CD14-positive monocyte (primary cell): ENCODE measurements around the gene SMCO3. TPM values are rescaled to one million over a fixed set of nuclear protein-coding genes. Genes with fewer than 3 reads are reported as not detected.
A peak's percentile ranks its signal among the peaks of the same experiment; 100 is the strongest.

Experiments used
- DNase-seq, 3 donors: peaks; one replicate each; pipeline ENCODE4 v3.0.0-alpha.2; 2011 to 2022
- H2AFZ ChIP-seq: 2 replicates; pipeline ENCODE4 v1.6.0; 2012; ENCODE audit warnings: mild to moderate bottlenecking, low read depth, low read length, inconsistent platforms; ENCODE audit not compliant: insufficient read depth, poor library complexity, severe bottlenecking
- H3K27ac ChIP-seq, 2 donors: 1 replicate in 1 of 2; 2 replicates in 1 of 2; pipeline ENCODE4 v1.5.1; 2012 to 2013; ENCODE audit warnings: low read length in 2 of 2, control low read depth in 1 of 2, inconsistent platforms in 1 of 2, low read depth in 1 of 2, mild to moderate bottlenecking in 1 of 2
- H3K27me3 ChIP-seq, 2 donors: one replicate each; pipeline versions ENCODE4 v1.6.0 to v1.6.1; 2011 to 2013; ENCODE audit warnings: low read length in 2 of 2; ENCODE audit not compliant: control insufficient read depth in 2 of 2, insufficient read depth in 2 of 2
- H3K36me3 ChIP-seq, 2 donors: replicated peaks in 1 of 2; 1 replicate in 1 of 2; 2 replicates in 1 of 2; pipeline versions ENCODE4 v1.5.1 to v1.6.1; 2012 to 2013; ENCODE audit warnings: low read length in 2 of 2, control low read depth in 1 of 2, inconsistent platforms in 1 of 2, mild to moderate bottlenecking in 1 of 2; ENCODE audit not compliant: insufficient read depth in 2 of 2, control insufficient read depth in 1 of 2
- H3K4me1 ChIP-seq, 2 donors: 1 replicate in 1 of 2; 2 replicates in 1 of 2; pipeline versions ENCODE4 v1.5.1 to v1.6.1; 2012 to 2013; ENCODE audit warnings: low read length in 2 of 2, control low read depth in 1 of 2, inconsistent platforms in 1 of 2, mild to moderate bottlenecking in 1 of 2, moderate library complexity in 1 of 2; ENCODE audit not compliant: insufficient read depth in 2 of 2, control insufficient read depth in 1 of 2
- H3K4me2 ChIP-seq: replicated peaks from 2 replicates; pipeline ENCODE3; 2012; ENCODE audit warnings: low read length, moderate library complexity, mild to moderate bottlenecking; ENCODE audit not compliant: poor library complexity, severe bottlenecking; ENCODE audit errors: extremely low read depth
- H3K4me3 ChIP-seq, 3 experiments: fragments of 200-600 bp in 1 of 3; sonication (generic) in 1 of 3; replicated peaks in 1 of 3; 1 replicate in 2 of 3; 2 replicates in 1 of 3; pipeline ENCODE4 v1.5.1; 2011 to 2013; ENCODE audit warnings: low read length in 3 of 3, mild to moderate bottlenecking in 3 of 3, control low read depth in 2 of 3, low read depth in 2 of 3, inconsistent platforms in 1 of 3, moderate library complexity in 1 of 3
- H3K79me2 ChIP-seq: 2 replicates; pipeline ENCODE4 v1.6.0; 2012; ENCODE audit warnings: mild to moderate bottlenecking, control low read depth, inconsistent platforms, low read length, moderate library complexity; ENCODE audit not compliant: insufficient read depth
- H3K9ac ChIP-seq: 2 replicates; pipeline ENCODE4 v1.6.0; 2017; ENCODE audit warnings: low read length, mild to moderate bottlenecking; ENCODE audit not compliant: insufficient read depth, poor library complexity, severe bottlenecking
- H3K9me3 ChIP-seq, 2 donors: replicated peaks in 1 of 2; 1 replicate in 1 of 2; 2 replicates in 1 of 2; pipeline versions ENCODE4 v1.5.1 to v1.6.1; 2012 to 2013; ENCODE audit warnings: low read length in 2 of 2, control low read depth in 1 of 2; ENCODE audit not compliant: control insufficient read depth in 1 of 2, insufficient read depth in 1 of 2
- H4K20me1 ChIP-seq: 2 replicates; pipeline ENCODE4 v1.6.0; 2012; ENCODE audit warnings: mild to moderate bottlenecking, low read length, control low read depth, moderate library complexity; ENCODE audit not compliant: insufficient read depth
- H3K27ac Mint-ChIP-seq, 7 donors: one replicate each; pipeline ENCODE4 v1.8.0; 2020; ENCODE audit warnings: mild to moderate bottlenecking in 7 of 7, mixed read lengths in 7 of 7, moderate library complexity in 6 of 7, inconsistent platforms in 2 of 7
- H3K27me3 Mint-ChIP-seq, 3 donors: one replicate each; pipeline ENCODE4 v1.8.0; 2021 to 2022; ENCODE audit warnings: low read depth in 3 of 3, mild to moderate bottlenecking in 3 of 3, mixed read lengths in 3 of 3, moderate library complexity in 3 of 3, inconsistent platforms in 1 of 3
- H3K36me3 Mint-ChIP-seq, 2 donors: one replicate each; pipeline ENCODE4 v1.8.0; 2020; ENCODE audit warnings: mixed read lengths in 2 of 2, inconsistent platforms in 1 of 2, mild to moderate bottlenecking in 1 of 2
- H3K4me1 Mint-ChIP-seq: one replicate; pipeline ENCODE4 v1.8.0; 2020; ENCODE audit warnings: mild to moderate bottlenecking, mixed read lengths
- H3K4me3 Mint-ChIP-seq, 2 donors: one replicate each; pipeline ENCODE4 v1.8.0; 2020; ENCODE audit warnings: mild to moderate bottlenecking in 2 of 2, mixed read lengths in 2 of 2, moderate library complexity in 1 of 2
- H3K9me3 Mint-ChIP-seq, 7 donors: one replicate each; pipeline ENCODE4 v1.8.0; 2020 to 2022; ENCODE audit warnings: mixed read lengths in 7 of 7, mild to moderate bottlenecking in 6 of 7, moderate library complexity in 6 of 7, inconsistent platforms in 2 of 7
- CTCF ChIP-seq: fragments of 200-600 bp; IDR thresholded peaks from one replicate; pipeline ENCODE4 v1.8.0; 2022; ENCODE audit warnings: antibody characterized with exemption, mild to moderate bottlenecking
- WGBS: methylation state at CpG from one replicate; pipeline ENCODE4 v1.1.5; 2013; ENCODE audit warnings: missing lambda C conversion rate; ENCODE audit not compliant: insufficient coverage; 5-methylcytosine and 5-hydroxymethylcytosine counted together
- intact Hi-C, 2 donors: fragments of 100-400 bp; cut with micrococcal nuclease; formaldehyde crosslinking; loops; one replicate each; pipeline versions ENCODE4 v1.15.0 to v1.15.1; 2023
- polyA plus RNA-seq, 3 donors: library from polyadenylated mRNA; depleted of rRNA in 1 of 3; unstranded in 2 of 3; stranded (reverse) in 1 of 3; fragments of 300-500 nt in 2 of 3; fragments of >200 nt in 1 of 3; fragmentation: Illumina TruSeq in 2 of 3; gene quantifications; 1 replicate in 2 of 3; 2 replicates in 1 of 3; pipeline ENCODE4 v1.2.3, GENCODE V29; 2012 to 2021

Gene SMCO3
- polyA plus RNA-seq, 3 donors, result 0.11 TPM; not detected in 2

DNA sequence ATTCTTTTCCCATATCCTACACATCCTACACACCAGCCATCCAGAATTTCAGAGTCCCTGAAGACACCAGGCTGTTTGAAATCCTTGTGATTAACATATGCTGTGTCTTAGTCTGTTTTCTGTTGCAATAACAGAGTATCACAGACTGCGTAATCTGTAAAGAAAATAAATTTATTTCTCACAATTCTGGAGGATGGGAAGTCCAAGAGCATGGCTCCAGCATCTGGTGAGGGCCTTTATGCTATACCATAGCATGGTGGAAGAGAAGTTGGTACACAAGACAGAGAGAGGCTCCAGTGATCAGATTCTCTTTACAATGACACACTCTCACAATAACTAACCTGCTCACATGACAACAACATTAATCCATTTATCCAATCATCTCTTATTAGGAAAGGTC, 25.3 kb upstream of the SMCO3 start:
- TF ChIP-seq CTCF, result no peak
- intact Hi-C loops, result no loop called here
- no peak overlapping the region for H2AFZ ChIP-seq
- no peaks in the 10 kb centered on the region for H3K79me2 ChIP-seq
- no peaks in the 10 kb centered on the region for H3K4me1 Mint-ChIP-seq
- peaks cover 0 to 2% (median 2%) of the 10 kb centered on the region in 3 donors for H3K27me3 Mint-ChIP-seq
- no peak overlapping the region for H3K27ac Mint-ChIP-seq
- H3K4me1 ChIP-seq, result no peaks in the 10 kb centered on the region
- H3K4me3 Mint-ChIP-seq, result no peak overlapping the region
- H3K9me3 ChIP-seq, result no peaks in the 10 kb centered on the region
- H4K20me1 ChIP-seq, result no peaks in the 10 kb centered on the region
- H3K36me3 Mint-ChIP-seq, result no peaks in the 10 kb centered on the region
- no CpG with 5 or more reads among the region's 1 CpG for WGBS
- no peak overlapping the region for H3K4me3 ChIP-seq
- DNase-seq, result no peak
- no peak overlapping the region for H3K27ac ChIP-seq
- no peak overlapping the region for H3K4me2 ChIP-seq
- no peak overlapping the region for H3K9ac ChIP-seq
- H3K36me3 ChIP-seq, result no peaks in the 10 kb centered on the region
- no peaks in the 10 kb centered on the region for H3K27me3 ChIP-seq
- H3K9me3 Mint-ChIP-seq, result peaks cover 0 to 3% (median 0%) of the 10 kb centered on the region in 7 donors

- no peaks in the 10 kb centered on the region for H3K36me3 ChIP-seq
- H3K9me3 ChIP-seq, result no peaks in the 10 kb centered on the region
- H3K27ac Mint-ChIP-seq, result no peak overlapping the region
- peaks cover 0 to 3% (median 0%) of the 10 kb centered on the region in 7 donors for H3K9me3 Mint-ChIP-seq
- 100% methylated on average over 2 of the region's 7 CpGs for WGBS
- H3K4me3 ChIP-seq, result no peak overlapping the region
- no peak overlapping the region for H3K4me2 ChIP-seq
- intact Hi-C loops, result no loop called here
- no peaks in the 10 kb centered on the region for H4K20me1 ChIP-seq
- H3K79me2 ChIP-seq, result no peaks in the 10 kb centered on the region
- TF ChIP-seq CTCF, result no peak
- H3K36me3 Mint-ChIP-seq, result no peaks in the 10 kb centered on the region
- no peaks in the 10 kb centered on the region for H3K4me1 ChIP-seq
- H3K27ac ChIP-seq, result no peak overlapping the region
- H3K27me3 ChIP-seq, result peaks cover 0 to 2% of the 10 kb centered on the region in 2 donors
- DNase-seq, result peak in 2 of 3 donors; percentile 10 to 52
- no peak overlapping the region for H3K4me3 Mint-ChIP-seq
- H3K9ac ChIP-seq, result no peak overlapping the region
- peaks cover 2% of the 10 kb centered on the region in 3 donors for H3K27me3 Mint-ChIP-seq
- H3K4me1 Mint-ChIP-seq, result no peaks in the 10 kb centered on the region
- H2AFZ ChIP-seq, result no peak overlapping the region
Observed at GRCh38 chr12:14836336-14837210, 22.6 kb upstream of the SMCO3 start.
